ENCODE measurements around the gene SCYL1. TPM values are rescaled to one million over a fixed set of nuclear protein-coding genes. Genes with fewer than 3 reads are reported as not detected.

SCYL1 gene
- total and polyA plus RNA-seq, 4 donors = 33.7 to 62.0 (median 52.6) TPM

DNA sequence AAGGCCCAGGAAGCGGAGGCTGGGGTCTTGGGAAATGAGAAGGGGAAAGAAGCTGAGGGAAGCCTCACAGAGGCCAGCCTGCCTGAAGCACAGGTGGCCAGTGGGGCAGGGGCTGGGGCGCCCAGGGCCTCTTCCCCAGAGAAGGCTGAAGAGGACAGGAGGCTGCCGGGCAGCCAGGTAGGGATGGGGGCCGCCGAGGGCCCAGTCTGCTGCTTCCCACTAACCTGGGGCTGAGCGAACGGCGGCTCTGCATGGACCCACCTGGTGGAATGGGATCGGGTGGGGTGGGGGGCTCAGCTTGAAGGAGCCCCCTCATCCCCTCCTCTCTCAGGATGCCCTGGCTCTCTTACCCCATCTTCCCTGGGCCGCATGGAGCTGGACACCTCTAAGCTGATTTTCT, 58.7 kb downstream of the SCYL1 start:
- peaks cover 0 to 7% (median 2%) of the 10 kb centered on the region in 4 donors for H3K36me3 ChIP-seq (ENCODE audit: control insufficient read depth in 4 of 4, insufficient read depth in 3 of 4, low read depth in 1 of 4, low read length in 3 of 4)
- WGBS = 98% methylated on average over 10 of the region's 10 CpGs

DNA sequence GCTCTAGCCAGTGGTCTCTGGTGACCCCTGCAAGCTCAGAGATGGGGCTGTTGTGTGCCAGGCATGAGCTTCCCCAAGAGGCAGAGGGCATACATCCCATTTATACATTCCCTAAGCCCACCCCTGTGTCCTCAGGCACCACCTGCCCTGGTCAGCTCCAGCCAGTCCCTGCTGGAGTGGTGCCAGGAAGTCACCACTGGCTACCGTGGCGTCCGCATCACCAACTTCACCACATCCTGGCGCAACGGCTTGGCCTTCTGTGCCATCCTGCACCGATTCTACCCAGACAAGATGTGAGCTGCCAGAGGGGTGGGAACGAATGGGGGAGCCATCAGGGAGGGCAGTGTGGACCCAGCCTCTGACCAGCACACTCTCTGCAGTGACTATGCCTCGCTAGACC, 59.2 kb downstream of the SCYL1 start:
- Histone ChIP-seq H3K36me3 (ENCODE audit: control insufficient read depth in 4 of 4, insufficient read depth in 3 of 4, low read depth in 1 of 4, low read length in 3 of 4) (peaks cover 0 to 7% (median 2%) of the 10 kb centered on the region in 4 donors), H3K9me3 (ENCODE audit: control insufficient read depth in 4 of 4, low read length in 3 of 4) (no peaks in the 10 kb centered on the region), H3K9ac (ENCODE audit: low read depth in 1 of 2, low read length in 2 of 2) (no peak overlapping the region), H3K4me1 (ENCODE audit: control insufficient read depth in 4 of 4, insufficient read depth in 4 of 4, low read length in 3 of 4) (peaks cover 0 to 4% (median 0%) of the 10 kb centered on the region in 4 donors), H3K4me3 (ENCODE audit: low read depth in 1 of 3, low read length in 3 of 3) (no peak overlapping the region), H3K27ac (ENCODE audit: low read depth in 1 of 2, low read length in 2 of 2) (no peak overlapping the region), H3K27me3 (ENCODE audit: control insufficient read depth in 4 of 4, insufficient read depth in 4 of 4, low read length in 3 of 4) (no peaks in the 10 kb centered on the region)
- no peak for DNase-seq (ENCODE audit: low spot score)
- 82% methylated on average over 8 of the region's 8 CpGs for WGBS
- TF ChIP-seq, protein P1, sequence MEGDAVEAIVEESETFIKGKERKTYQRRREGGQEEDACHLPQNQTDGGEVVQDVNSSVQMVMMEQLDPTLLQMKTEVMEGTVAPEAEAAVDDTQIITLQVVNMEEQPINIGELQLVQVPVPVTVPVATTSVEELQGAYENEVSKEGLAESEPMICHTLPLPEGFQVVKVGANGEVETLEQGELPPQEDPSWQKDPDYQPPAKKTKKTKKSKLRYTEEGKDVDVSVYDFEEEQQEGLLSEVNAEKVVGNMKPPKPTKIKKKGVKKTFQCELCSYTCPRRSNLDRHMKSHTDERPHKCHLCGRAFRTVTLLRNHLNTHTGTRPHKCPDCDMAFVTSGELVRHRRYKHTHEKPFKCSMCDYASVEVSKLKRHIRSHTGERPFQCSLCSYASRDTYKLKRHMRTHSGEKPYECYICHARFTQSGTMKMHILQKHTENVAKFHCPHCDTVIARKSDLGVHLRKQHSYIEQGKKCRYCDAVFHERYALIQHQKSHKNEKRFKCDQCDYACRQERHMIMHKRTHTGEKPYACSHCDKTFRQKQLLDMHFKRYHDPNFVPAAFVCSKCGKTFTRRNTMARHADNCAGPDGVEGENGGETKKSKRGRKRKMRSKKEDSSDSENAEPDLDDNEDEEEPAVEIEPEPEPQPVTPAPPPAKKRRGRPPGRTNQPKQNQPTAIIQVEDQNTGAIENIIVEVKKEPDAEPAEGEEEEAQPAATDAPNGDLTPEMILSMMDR (IDR thresholded peaks at IDR 0.05; ENCODE audit: low read depth, low read length, missing input control) = no peak
- no peak for TF ChIP-seq FOXA1 (IDR thresholded peaks at IDR 0.05)
- TF ChIP-seq, protein P2, sequence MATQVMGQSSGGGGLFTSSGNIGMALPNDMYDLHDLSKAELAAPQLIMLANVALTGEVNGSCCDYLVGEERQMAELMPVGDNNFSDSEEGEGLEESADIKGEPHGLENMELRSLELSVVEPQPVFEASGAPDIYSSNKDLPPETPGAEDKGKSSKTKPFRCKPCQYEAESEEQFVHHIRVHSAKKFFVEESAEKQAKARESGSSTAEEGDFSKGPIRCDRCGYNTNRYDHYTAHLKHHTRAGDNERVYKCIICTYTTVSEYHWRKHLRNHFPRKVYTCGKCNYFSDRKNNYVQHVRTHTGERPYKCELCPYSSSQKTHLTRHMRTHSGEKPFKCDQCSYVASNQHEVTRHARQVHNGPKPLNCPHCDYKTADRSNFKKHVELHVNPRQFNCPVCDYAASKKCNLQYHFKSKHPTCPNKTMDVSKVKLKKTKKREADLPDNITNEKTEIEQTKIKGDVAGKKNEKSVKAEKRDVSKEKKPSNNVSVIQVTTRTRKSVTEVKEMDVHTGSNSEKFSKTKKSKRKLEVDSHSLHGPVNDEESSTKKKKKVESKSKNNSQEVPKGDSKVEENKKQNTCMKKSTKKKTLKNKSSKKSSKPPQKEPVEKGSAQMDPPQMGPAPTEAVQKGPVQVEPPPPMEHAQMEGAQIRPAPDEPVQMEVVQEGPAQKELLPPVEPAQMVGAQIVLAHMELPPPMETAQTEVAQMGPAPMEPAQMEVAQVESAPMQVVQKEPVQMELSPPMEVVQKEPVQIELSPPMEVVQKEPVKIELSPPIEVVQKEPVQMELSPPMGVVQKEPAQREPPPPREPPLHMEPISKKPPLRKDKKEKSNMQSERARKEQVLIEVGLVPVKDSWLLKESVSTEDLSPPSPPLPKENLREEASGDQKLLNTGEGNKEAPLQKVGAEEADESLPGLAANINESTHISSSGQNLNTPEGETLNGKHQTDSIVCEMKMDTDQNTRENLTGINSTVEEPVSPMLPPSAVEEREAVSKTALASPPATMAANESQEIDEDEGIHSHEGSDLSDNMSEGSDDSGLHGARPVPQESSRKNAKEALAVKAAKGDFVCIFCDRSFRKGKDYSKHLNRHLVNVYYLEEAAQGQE (IDR thresholded peaks at IDR 0.05) = no peak
- no peak for TF ChIP-seq YY1 (IDR thresholded peaks at IDR 0.05)
- TF ChIP-seq, protein P3, sequence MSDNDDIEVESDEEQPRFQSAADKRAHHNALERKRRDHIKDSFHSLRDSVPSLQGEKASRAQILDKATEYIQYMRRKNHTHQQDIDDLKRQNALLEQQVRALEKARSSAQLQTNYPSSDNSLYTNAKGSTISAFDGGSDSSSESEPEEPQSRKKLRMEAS (IDR thresholded peaks at IDR 0.05) = no peak
- TF ChIP-seq RAD21 (IDR thresholded peaks at IDR 0.05) = no peak
- TF ChIP-seq HNF4G (IDR thresholded peaks at IDR 0.05) = no peak
- TF ChIP-seq RXRA (IDR thresholded peaks at IDR 0.05) = no peak
- TF ChIP-seq SP1 (IDR thresholded peaks at IDR 0.05) = no peak
- TF ChIP-seq EGR1 (IDR thresholded peaks at IDR 0.05; ENCODE audit: low read depth in 2 of 2) = no peak
- TF ChIP-seq NR2F2 (IDR thresholded peaks at IDR 0.05) = no peak
- TF ChIP-seq HNF4A (conservative IDR thresholded peaks at IDR 0.05) = no peak
- TF ChIP-seq JUND (IDR thresholded peaks at IDR 0.05) = no peak

More for the DNA sequence above, 58.7 kb downstream of the SCYL1 start:
- H3K4me1 ChIP-seq (ENCODE audit: control insufficient read depth in 4 of 4, insufficient read depth in 4 of 4, low read length in 3 of 4) = peaks cover 0 to 5% (median 0%) of the 10 kb centered on the region in 4 donors
- DNase-seq (ENCODE audit: low spot score) = no peak
- H3K27me3 ChIP-seq (ENCODE audit: control insufficient read depth in 4 of 4, insufficient read depth in 4 of 4, low read length in 3 of 4) = no peaks in the 10 kb centered on the region
- TF ChIP-seq SP1 (IDR thresholded peaks at IDR 0.05) (no peak), JUND (IDR thresholded peaks at IDR 0.05) (no peak)
- TF ChIP-seq, protein P4, sequence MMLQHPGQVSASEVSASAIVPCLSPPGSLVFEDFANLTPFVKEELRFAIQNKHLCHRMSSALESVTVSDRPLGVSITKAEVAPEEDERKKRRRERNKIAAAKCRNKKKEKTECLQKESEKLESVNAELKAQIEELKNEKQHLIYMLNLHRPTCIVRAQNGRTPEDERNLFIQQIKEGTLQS (IDR thresholded peaks at IDR 0.05) = no peak
- TF ChIP-seq, protein P2 (IDR thresholded peaks at IDR 0.05) = no peak
- no peak overlapping the region for H3K9ac ChIP-seq (ENCODE audit: low read depth in 1 of 2, low read length in 2 of 2)
- no peaks in the 10 kb centered on the region for H3K9me3 ChIP-seq (ENCODE audit: control insufficient read depth in 4 of 4, low read length in 3 of 4)
- H3K27ac ChIP-seq (ENCODE audit: low read depth in 1 of 2, low read length in 2 of 2) = no peak overlapping the region
- H3K4me3 ChIP-seq (ENCODE audit: low read depth in 1 of 3, low read length in 3 of 3) = no peak overlapping the region
